Skin epidermis (tissue), 12 donors: ENCODE measurements around the gene TMA7.
A peak's percentile ranks its signal among the peaks of the same experiment; 100 is the strongest.

Source experiments
- H3K27ac ChIP-seq, 21 experiments: fragments of 200-600 bp; sonication (generic) in 11 of 21; one replicate each; pipeline ENCODE4 v1.5.0; 2020; ENCODE audit warnings: mild to moderate bottlenecking in 3 of 21, inconsistent platforms in 2 of 21, moderate library complexity in 2 of 21
- H3K4me3 ChIP-seq, 7 experiments: fragments of 200-600 bp; sonication (generic) in 2 of 7; one replicate each; pipeline ENCODE4 v1.5.0; 2020; ENCODE audit warnings: inconsistent platforms in 2 of 7, mild to moderate bottlenecking in 2 of 7, moderate library complexity in 1 of 7

The TMA7 gene

DNA sequence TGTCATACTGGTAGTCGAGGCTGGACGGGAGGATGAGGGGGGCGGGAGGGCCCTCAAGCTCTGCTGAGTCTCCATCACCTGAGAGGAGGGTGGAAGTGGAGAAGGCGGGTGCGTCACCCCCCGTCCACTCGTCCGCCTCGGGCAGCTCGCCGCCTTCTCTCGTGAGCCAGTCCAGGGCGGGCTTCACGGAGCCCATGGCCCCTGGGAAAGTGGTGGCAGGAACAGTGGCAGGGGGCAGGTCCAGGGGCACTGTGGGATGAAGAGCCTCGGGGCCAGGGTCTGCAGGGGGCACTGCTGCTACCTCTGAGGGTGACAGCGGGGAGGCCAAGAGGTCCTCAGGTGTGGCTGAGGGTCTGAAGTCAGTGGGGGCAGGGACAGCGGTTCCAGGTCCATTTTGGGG lies 20.5 kb upstream of the TMA7 start:
- H3K27ac ChIP-seq = no peak overlapping the region

DNA sequence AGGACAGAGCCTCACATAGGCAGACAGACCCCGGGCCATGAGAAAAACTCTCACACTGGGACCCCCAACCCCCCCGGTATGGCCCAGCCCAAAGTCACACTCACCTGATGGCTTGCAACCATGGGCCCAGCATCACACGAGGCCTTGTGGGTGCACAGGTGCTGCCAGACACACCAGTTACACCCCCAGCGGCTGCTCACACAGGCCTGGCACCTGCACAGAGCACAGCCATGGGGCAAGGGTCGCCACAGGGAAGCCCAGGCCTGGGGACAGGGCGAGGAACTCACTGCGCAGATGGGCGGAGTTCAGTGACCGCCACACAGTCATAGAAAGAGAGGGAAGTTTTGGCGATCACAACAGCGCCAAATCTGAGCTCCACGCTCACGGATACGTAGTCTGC lies 19.5 kb upstream of the TMA7 start:
- H3K4me3 ChIP-seq = no peak overlapping the region
- no peak overlapping the region for H3K27ac ChIP-seq

More for the DNA sequence above, 20.5 kb upstream of the TMA7 start:
- no peak overlapping the region for H3K4me3 ChIP-seq

DNA sequence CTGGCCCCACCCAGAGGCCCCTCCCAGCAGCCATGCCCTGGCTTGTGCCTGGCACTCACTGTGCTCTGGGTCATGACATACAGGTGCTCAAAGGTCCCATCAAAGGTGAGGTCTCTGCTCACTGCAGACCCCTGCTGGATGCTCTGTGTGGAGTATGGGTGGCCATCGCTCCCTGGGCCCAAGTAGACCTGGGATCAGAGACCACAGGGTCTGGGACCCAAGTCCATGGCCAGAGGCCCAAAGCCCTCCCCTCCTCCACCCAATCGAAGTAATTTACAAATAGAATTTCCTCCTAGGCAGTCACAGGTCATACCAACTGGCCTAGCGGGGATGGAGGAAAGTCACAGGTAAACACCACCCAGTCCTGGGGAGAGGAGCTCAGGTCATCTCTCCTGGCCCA lies 17.8 kb upstream of the TMA7 start:
- H3K27ac ChIP-seq = peak overlapping the region in 3 of 21 experiments; percentile 14 to 35 (median 22)
- no peak overlapping the region for H3K4me3 ChIP-seq

DNA sequence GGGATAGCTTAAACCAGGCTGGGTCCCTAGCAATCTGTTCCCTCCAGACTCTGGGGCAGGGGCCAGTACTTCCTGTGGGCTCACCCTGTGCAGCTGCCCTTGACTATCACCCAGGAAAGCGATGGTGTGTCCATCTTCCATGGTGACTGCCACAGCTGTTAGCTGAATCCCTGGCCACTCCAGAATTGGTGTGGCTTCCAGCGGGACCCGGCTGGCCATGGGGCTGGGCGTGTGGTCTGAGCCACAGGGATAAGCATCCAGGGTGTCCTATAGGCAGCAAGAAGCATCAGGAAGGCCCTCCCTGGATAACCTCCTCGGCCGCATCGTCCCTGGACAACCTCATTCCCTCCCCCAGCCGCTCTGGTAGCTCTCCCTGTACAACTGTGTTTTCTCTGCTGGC lies 17.4 kb upstream of the TMA7 start:
- H3K4me3 ChIP-seq = no peak overlapping the region
- H3K27ac ChIP-seq = peak overlapping the region in 1 of 21 experiments; percentile 35

DNA sequence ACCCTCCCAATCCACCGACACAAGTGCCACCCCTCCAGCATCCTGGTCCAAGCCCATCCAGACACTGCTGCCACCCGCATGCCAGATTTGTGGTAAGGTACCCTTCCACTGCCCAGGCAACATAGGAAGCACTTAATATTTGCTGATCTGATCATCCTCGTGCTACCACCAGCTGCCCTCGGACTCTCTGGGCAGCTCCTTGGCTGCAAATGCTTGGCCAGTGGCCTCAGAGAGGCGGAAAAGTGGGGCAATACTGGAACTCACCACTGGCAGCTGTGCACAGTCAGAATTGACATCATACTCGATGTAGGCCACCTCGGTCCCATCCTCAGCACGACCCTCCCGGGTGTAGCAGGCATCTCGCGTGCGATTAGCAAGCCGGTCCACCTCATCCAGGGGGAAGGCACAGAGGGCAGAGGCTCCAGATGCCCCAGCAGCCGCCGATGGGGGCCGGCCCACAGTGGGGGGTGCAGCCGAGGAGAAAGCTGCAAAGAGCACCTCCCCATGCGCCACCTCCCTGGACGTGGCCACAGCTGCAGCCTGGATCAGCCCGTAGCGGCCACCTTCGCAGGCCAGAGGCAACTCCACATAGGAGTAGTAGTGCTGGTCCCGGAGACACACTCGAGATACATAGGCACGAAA lies 16.7 kb upstream of the TMA7 start:
- Histone ChIP-seq H3K4me3 (no peak overlapping the region), H3K27ac (peak overlapping the region in 2 of 21 experiments; percentile 28 to 37)

DNA sequence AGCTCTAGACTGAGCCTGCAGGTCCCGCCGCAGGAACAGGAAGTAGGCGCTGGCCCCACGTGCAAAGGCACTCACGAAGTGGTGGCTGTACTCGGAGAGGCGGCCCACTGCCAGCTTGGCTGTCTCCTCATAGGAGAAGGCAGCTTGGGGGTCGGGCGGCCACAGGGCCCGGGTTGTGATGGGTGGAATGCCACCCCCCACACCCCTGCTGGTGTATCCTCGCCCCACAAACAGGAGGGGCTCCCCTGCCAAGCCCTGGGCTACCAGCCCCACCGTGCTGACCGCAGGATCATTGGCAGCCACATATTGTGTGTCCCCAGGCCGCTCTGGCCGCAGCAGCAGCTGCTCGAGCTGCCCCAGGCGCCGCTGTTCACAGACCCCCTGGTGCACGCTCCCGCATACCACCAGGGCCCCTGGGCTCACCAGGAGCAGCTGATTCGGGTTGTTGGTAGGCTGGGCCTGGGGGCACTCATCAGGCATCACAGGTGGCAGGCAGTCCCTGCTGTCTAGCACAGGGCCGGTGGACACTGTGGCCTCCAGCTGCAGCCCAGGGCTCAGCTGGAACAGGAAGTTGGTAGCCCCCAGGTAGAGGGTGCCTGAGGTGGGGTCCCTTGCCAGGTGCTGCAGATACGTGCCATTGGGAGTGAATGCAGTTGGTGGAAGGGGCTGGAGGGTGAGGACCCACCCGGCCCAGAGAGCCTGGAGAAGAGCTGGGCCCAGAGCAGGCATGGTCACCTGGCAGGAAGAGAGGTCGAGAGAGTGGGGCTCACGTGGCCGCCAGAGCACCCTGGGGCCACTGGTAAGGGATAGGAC lies 16.0 kb upstream of the TMA7 start:
- no peak overlapping the region for H3K4me3 ChIP-seq
- peak overlapping the region in 4 of 21 experiments; percentile 28 to 98 (median 44) for H3K27ac ChIP-seq

DNA sequence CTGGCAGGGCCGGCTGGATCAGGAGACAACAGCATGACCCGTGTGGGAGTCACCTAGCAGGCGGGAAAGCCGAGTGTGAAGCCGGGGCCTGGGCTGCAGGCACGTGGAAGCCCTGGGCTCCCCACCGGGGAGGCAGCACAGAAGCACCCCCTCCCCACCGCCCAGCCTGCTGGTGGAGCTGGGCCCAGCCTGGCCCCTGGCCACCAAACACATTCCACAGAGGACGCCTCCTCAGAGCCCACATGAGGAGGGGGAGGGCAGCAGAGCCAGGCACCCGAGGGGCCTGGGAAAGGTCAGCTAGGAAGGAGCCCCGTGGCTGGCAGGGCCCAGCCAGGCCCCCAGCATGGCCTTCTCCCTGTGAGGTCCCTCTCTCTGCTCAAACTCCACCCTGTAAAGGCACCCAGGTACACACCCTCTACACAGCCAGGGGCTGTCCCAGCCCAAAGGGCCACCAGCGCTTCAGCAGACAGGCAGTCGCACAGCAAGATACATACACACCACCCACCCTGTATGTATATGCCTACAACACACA lies 14.7 kb upstream of the TMA7 start:
- H3K27ac ChIP-seq = peak overlapping the region in 11 of 21 experiments; percentile 25 to 98 (median 61)
- no peak overlapping the region for H3K4me3 ChIP-seq

DNA sequence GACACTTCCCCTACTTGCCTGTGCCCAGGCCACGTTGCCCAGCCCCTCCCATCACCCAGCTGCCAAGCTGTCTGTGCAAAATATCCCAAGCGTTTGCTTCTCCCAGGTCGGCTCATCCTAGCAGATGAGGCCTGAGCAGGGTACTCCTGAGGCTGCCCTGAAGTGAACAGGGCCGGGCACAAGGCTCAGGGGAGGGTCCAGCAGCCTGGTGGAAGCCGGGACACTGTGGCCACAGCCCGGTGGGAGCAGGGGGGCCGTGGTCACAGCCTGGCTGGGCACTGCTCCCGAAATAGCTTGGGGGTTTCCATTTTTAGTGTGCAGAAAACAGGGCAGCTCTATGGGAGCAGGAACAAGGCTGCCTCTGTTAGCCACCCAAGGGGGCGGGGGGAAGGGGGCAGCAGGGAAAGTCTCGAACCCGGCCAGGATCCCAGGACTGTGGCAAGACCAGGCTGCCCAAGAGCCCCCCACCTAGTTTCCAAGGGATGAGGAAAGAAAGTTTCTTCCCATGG lies 13.6 kb upstream of the TMA7 start:
- Histone ChIP-seq H3K4me3 (peak overlapping the region in 1 of 7 experiments; percentile 3), H3K27ac (peak overlapping the region in 16 of 21 experiments; percentile 9 to 98 (median 73))

DNA sequence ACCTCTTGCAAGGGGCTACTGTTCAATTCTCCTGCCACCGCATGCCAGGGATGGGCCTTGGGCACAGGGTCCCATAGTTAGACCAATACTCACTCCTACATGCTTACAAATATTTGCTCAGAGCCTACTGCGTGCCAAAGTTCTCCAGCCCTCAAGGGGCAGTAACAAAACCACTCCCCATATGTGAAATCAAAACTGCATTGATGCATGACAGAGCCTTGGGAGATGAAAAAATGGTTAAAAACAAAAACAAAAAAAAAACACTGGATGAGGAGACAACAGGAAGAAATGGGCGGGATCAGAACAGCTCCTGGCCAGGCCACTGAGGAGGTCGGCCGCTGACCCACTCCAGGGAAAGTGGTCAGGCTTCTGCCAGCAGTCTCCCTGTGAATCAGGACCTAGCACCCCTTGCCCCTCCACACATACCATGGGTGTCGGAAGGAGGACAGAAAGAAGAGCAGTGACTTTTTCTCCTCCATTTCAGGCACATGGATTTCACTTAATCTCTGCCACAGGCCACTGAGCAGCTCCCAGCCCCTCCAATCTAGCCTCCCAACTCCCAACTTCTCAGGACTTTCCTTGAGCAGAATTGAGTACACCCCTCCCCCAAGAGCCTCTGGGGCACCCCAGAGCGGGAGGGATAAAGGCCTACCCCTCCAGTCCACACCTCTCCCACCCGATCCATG lies 13.0 kb upstream of the TMA7 start:
- H3K27ac ChIP-seq = peak overlapping the region in 16 of 21 experiments; percentile 9 to 98 (median 91)
- H3K4me3 ChIP-seq = peak overlapping the region in 6 of 7 experiments; percentile 9 to 91 (median 64)

DNA sequence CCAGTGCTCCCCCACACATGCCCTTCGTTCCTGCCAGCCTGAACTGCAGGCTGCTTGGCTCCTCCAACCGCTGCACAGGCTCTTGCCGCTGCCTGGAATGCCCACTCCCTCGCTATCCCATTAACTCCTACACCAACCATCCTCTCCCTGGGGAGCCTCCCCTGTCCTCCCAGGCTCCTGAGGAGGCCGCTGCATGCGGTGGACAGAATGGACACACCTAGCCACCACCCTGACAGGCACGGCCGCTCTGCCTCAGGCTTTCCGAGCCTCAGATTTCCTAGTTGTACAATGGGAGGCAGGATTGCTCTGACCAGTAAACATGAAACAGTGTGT lies 12.5 kb upstream of the TMA7 start:
- peak overlapping the region in 6 of 7 experiments; percentile 9 to 91 (median 64) for H3K4me3 ChIP-seq

DNA sequence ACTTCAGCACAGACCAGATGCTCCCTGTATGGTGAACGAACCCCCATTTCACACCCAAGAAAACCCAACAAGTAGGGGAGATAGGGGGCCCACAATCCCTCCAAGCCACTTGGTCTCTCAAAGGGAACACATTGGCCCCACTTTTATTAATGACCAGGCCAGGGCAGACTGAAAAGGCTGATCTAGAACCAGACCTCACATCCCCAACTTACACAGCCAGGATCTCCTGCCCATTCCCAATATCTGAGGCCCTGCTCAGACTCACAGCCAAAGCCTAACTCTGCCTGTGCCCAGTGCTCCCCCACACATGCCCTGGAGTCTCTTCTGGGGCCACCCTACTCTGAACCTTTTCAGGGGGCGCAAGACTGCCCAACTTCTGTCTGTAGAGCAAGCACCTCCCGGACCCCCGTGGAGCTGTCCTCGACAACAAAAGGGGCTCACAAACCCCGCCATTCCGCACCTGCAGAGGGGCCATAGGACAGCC lies 11.9 kb upstream of the TMA7 start:
- peak overlapping the region in 17 of 21 experiments; percentile 74 to 98 (median 91) for H3K27ac ChIP-seq
- H3K4me3 ChIP-seq = peak overlapping the region; percentile 48 to 91 (median 67)

More for the DNA sequence above, 12.5 kb upstream of the TMA7 start:
- H3K27ac ChIP-seq = peak overlapping the region in 14 of 21 experiments; percentile 25 to 98 (median 91)

DNA sequence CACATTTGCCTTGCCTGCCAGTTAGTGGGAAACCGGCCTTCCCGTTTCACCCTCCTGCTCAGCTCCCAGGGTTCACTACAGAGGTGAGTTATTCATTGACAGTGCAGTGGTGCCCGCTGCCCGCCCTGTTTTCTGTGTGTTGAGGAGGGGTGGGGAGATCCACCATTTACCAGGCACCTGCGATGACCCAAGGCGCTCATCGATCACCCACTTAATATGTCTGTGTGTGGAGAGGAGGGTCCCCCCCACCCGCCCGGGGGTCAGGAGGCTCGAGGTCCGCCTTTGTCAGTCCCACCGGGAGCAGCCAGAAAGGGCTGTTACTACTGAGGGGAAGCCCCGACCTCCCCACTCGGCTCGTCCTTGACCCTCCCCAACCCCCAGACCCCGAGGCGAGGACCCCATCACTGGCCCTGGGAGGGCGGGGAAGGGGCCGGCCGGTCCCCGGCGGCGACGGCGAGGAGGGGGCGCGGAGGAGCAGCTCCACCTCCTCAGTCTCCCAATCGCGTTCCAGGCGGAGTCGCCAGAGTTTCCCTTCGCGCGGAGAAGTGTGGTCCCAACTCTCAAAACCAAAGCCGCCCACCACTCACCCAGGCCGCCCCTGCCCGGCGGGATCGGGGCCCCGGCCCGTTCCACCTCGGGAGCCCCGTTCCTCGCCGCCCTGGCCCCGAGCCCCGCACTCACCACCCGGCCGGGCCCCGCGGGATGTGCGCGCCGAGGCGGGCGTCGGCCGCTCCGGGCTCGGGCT lies 11.3 kb upstream of the TMA7 start:
- peak overlapping the region; percentile 48 to 91 (median 67) for H3K4me3 ChIP-seq
- H3K27ac ChIP-seq = peak overlapping the region; percentile 72 to 98 (median 91)

DNA sequence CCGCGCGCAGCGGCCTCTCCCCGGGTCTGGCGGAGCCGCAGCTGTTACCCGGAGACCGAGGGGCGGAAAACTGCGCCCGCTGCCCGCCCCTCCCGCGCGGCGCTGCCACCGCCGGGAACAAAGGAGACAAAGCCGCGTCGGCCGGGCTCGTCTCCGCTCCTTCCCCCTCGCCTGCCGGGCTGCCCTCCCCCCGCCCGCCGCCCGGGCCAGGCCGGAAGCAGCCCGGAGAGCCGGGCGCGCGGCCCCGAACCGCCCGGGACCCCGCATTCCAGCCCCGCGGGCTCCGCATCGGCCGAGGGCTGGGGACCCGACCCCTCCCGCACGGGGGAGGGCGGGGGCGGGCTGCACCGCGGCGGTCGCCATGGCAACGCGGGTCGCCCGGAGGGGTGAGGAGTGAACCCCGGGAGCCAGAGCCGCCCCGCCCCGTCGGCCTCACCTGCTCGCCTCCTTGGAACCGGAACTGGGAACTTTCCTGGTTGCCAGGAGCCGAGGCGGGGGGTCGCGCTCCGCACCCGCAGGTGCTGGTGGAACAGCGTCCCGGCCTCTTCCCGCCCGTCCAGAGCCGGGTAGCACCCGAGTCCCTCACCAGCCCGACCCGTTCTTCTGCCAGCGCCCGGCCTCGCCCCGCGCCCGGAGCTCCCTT lies 10.6 kb upstream of the TMA7 start:
- Histone ChIP-seq H3K4me3 (peak overlapping the region; percentile 48 to 91 (median 67)), H3K27ac (peak overlapping the region; percentile 72 to 98 (median 91))

DNA sequence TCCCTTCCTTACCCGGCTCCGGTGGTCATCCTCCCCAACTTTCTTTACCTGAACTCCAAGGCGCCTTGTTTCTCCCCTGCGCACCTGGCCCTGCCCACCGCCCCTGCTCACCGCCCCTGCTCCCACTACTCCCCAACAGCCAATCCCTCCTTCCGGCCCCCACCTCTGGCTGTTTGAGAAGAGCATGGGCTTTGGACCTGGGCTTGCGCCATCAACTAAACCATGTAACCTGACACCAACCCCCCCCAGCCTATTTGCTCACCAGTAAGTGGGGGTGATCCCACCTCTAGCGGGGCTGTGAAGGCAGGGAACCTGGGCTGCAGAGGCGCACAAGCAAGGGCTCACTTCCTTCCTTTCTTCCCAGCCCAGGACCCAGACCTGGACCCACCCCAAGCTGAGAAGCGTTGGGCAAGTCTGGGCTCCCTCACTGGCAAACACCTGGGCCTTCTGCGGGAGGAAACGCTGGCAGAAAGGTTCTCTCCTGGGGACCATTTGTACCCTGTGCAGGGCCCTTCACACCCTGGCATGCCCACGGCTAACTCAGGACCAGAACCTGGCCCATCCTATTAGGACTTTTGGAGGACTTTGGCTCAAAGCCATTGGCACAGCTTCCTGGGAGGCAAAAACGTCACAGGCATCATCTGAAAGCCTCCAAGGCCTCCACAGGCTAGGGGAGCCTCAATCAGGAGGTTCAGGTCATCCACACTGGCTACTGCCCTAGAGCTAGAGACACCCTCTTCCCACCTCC lies 9.9 kb upstream of the TMA7 start, which contains the start of gene PLXNB1:
PLXNB1 (minus strand) TSS at position 127 of the 748 bp plus-strand sequence. CDS start 5,475 bp downstream, outside the sequence.
- Histone ChIP-seq H3K4me3 (peak within 1 kb of the TSS; percentile 48 to 91 (median 67)), H3K27ac (peak within 1 kb of the TSS; percentile 72 to 98 (median 91))

DNA sequence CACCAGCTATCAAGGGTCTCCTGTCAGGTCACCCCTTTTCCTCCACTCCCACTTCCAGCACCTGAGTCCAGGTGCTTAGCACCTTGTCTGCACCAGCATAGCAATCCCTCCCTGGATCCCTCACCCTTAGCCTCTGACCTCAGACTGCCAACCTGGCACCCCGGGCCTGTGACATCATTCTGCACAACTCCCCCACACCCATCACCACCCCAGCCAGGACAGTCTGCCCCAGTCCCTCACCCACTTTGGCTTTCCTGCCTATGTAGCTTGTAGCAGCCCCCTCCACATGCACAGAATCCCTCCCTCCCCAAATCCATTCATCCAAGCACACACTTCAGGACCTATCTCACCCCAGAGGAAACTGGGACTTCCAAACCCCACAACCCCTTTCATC lies 9.4 kb upstream of the TMA7 start:
- Histone ChIP-seq H3K4me3 (no peak overlapping the region), H3K27ac (peak overlapping the region in 19 of 21 experiments; percentile 58 to 98 (median 91))

DNA sequence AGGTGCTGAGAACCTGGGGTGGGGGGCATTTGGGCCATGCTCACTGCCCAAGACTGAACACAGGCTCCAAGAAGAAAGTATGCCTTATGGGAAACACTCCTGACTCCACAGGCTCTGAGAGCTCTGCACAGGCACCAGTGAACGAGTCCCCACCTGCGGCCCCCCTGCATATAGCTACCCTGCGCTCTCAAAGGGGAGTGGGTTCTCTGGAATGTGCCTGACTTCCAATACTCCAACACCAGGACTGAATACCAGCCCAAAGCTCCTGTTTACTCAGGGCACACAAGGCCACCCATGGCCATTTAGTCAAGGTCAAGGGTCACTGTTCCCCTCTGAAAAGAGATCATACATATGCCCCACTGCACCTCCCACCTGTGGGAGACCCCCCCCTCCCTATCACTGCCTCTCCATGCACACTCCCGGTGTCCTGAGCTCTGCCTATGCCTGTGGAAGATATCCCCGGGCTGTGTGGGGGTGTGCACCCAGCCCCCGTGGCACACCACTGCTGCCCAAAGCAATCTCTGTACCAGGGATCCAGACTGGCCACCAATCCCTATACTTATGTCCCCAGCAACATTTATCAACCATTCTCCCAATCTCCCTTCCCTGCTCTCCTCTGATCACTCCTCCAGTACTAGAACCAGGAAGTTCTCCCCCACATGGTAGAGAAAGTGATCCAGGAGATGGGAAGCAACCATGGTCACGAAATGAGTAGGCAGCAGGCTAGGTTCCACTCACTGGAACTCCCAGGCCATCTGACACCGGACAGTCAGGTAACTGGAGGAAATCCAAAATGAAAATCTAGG lies 8.6 kb upstream of the TMA7 start:
- Histone ChIP-seq H3K4me3 (no peak overlapping the region), H3K27ac (peak overlapping the region in 19 of 21 experiments; percentile 22 to 98 (median 91))
